PC-3 (cell line): ENCODE results near the gene FIP1L1. TPM values are rescaled to one million over a fixed set of nuclear protein-coding genes. Genes with fewer than 3 reads are reported as not detected.

Experiments used
- ATAC-seq: fragments of 200-7000 bp; cut with Tn5 transposase; 2 replicates; pipeline ENCODE4 v1.9.1; 2020; ENCODE audit warnings: mild to moderate bottlenecking, moderate library complexity
- BruUV-seq: library from RNA; stranded (reverse); fragments of 400-500 nt; replicated peaks from 2 replicates; lab custom pipeline; 2021; lab: Mats Ljungman, UMichigan
- CTCF ChIA-PET: fragments of 300-600 bp; sonication (Branson Sonifier 250); formaldehyde crosslinking; loops from one replicate; lab custom pipeline; 2022; ENCODE audit warnings: antibody characterized with exemption; lab: Charles Lee
- POLR2A ChIA-PET: fragments of 300-600 bp; sonication (Branson Sonifier 250); formaldehyde crosslinking; loops from one replicate; lab custom pipeline; 2022; ENCODE audit warnings: antibody characterized with exemption; ENCODE audit not compliant: unreplicated experiment; lab: Charles Lee
- DNase-seq: peaks from one replicate; pipeline ENCODE4 v3.0.0-alpha.2; 2015
- H2AFZ ChIP-seq: fragments of 300-600 bp; sonication (generic); 2 replicates; pipeline ENCODE4 v1.6.0; 2016; ENCODE audit warnings: antibody characterized with exemption, low read length
- H3F3A ChIP-seq: fragments of 300-600 bp; sonication (generic); one replicate; pipeline ENCODE4 v1.6.0; 2017; ENCODE audit warnings: antibody characterized with exemption, low read length, control low read depth, mild to moderate bottlenecking; ENCODE audit not compliant: unreplicated experiment
- H3K27ac ChIP-seq: fragments of 300-600 bp; sonication (generic); 2 replicates; pipeline ENCODE4 v1.5.1; 2016; ENCODE audit warnings: mild to moderate bottlenecking, low read length
- H3K27me3 ChIP-seq: fragments of 300-600 bp; sonication (generic); 2 replicates; pipeline ENCODE4 v1.6.1; 2016; ENCODE audit warnings: low read length, mixed read lengths
- H3K36me3 ChIP-seq: fragments of 300-600 bp; sonication (generic); 2 replicates; pipeline ENCODE4 v1.6.1; 2016; ENCODE audit warnings: low read depth, mixed run types, low read length, mixed read lengths
- H3K4me1 ChIP-seq: fragments of 300-600 bp; sonication (generic); 2 replicates; pipeline ENCODE4 v1.5.1; 2016; ENCODE audit warnings: low read length; ENCODE audit not compliant: insufficient read depth
- H3K4me2 ChIP-seq: fragments of 300-600 bp; sonication (generic); 2 replicates; pipeline ENCODE4 v1.6.0; 2016; ENCODE audit warnings: low read length
- H3K4me3 ChIP-seq: fragments of 300-600 bp; sonication (generic); 2 replicates; pipeline ENCODE4 v1.5.1; 2016; ENCODE audit warnings: mild to moderate bottlenecking, low read length, mixed read lengths
- H3K79me2 ChIP-seq: fragments of 300-600 bp; sonication (generic); 2 replicates; pipeline ENCODE4 v1.6.1; 2017; ENCODE audit warnings: low read length, mixed read lengths
- H3K9ac ChIP-seq: fragments of 300-600 bp; sonication (generic); 2 replicates; pipeline ENCODE4 v1.6.0; 2016; ENCODE audit warnings: mild to moderate bottlenecking, low read length
- H3K9me2 ChIP-seq: fragments of 300-600 bp; sonication (generic); replicated peaks from 2 replicates; pipeline ENCODE4 v1.6.1; 2016; ENCODE audit warnings: mixed run types, low read length, mixed read lengths
- H3K9me3 ChIP-seq: fragments of 300-600 bp; sonication (generic); 2 replicates; pipeline ENCODE4 v1.6.1; 2016; ENCODE audit warnings: low read length, mixed read lengths
- H4K20me1 ChIP-seq: fragments of 300-600 bp; sonication (generic); 2 replicates; pipeline ENCODE4 v1.6.1; 2016; ENCODE audit warnings: low read length, mixed read lengths
- CTCF ChIP-seq: fragments of 300-600 bp; sonication (generic); conservative IDR thresholded peaks from 2 replicates; pipeline ENCODE4 v1.5.1; 2017; ENCODE audit warnings: antibody characterized with exemption, low read depth, mild to moderate bottlenecking, low read length
- EZH2 ChIP-seq: fragments of 300-600 bp; sonication (generic); IDR thresholded peaks from one replicate; pipeline ENCODE4 v1.6.1; 2017; ENCODE audit warnings: antibody characterized with exemption, mild to moderate bottlenecking, low read length; ENCODE audit not compliant: unreplicated experiment
- EZH2phosphoT487 ChIP-seq: fragments of 300-600 bp; sonication (generic); IDR thresholded peaks from 2 replicates; pipeline ENCODE4 v1.6.1; 2018; ENCODE audit warnings: mild to moderate bottlenecking, antibody characterized with exemption, low read length, borderline replicate concordance
- intact Hi-C: fragments of 100-400 bp; cut with micrococcal nuclease; formaldehyde crosslinking; loops from 2 replicates; pipeline ENCODE4 v1.9.0; 2023
- total RNA-seq: library from RNA; depleted of rRNA; stranded (reverse); fragments of >200 nt; gene quantifications from 2 replicates; pipeline ENCODE4 v1.2.3, GENCODE V29; 2014

The FIP1L1 gene
- total RNA-seq, 1 experiment from 2014 or later = 76.1 TPM

GRCh38 chr4:53489279-53489889 is 111.9 kb downstream of the FIP1L1 start:
- peak; percentile 57 for DNase-seq

GRCh38 chr4:53490161-53490956 is 112.9 kb downstream of the FIP1L1 start:
- Histone ChIP-seq H3K36me3 (no peaks in the 10 kb centered on the region), H3K9me3 (no peaks in the 10 kb centered on the region), H3K4me1 (peaks cover 9% of the 10 kb centered on the region), H3K79me2 (no peaks in the 10 kb centered on the region), H3K4me3 (no peak overlapping the region), H3K9ac (no peak overlapping the region), H3K4me2 (no peak overlapping the region), H3K27me3 (no peaks in the 10 kb centered on the region), H3K9me2 (no peaks in the 10 kb centered on the region), H4K20me1 (no peaks in the 10 kb centered on the region), H3K27ac (no peak overlapping the region), H2AFZ (no peak overlapping the region), H3F3A (no peaks in the 10 kb centered on the region)
- intact Hi-C loops = loop anchor here (5.0 kb wide), 4 partner anchors 67 to 742 kb away; no protein-coding TSS in a partner anchor
- TF ChIP-seq EZH2phosphoT487 = no peak
- TF ChIP-seq EZH2 = no peak
- no peak for TF ChIP-seq CTCF
- ChIA-PET CTCF (interaction anchor here (0.7 to 0.8 kb wide), 2 partner anchors 11 to 56 kb away, joined by 3 to 5 read pairs; no protein-coding TSS in a partner anchor), POLR2A (no interaction called here)
- DNase-seq (no peak), ATAC-seq (no peak)
- BruUV-seq = no TSS peak

More at GRCh38 chr4:53489279-53489889, 111.9 kb downstream of the FIP1L1 start:
- intact Hi-C loops = no loop called here
- BruUV-seq = no TSS peak
- Histone ChIP-seq H4K20me1 (no peaks in the 10 kb centered on the region), H3K4me1 (peaks cover 9% of the 10 kb centered on the region), H3K9me2 (no peaks in the 10 kb centered on the region), H3K27me3 (no peaks in the 10 kb centered on the region), H3F3A (no peaks in the 10 kb centered on the region), H2AFZ (no peak overlapping the region), H3K9ac (no peak overlapping the region), H3K9me3 (no peaks in the 10 kb centered on the region), H3K36me3 (no peaks in the 10 kb centered on the region), H3K4me3 (no peak overlapping the region), H3K27ac (no peak overlapping the region), H3K4me2 (no peak overlapping the region), H3K79me2 (no peaks in the 10 kb centered on the region)
- no peak for TF ChIP-seq CTCF
- TF ChIP-seq EZH2 = no peak
- TF ChIP-seq EZH2phosphoT487 = no peak
- ATAC-seq = peak; percentile 63
- POLR2A ChIA-PET = no interaction called here
- CTCF ChIA-PET = no interaction called here
